ENCODE data around the gene PP2D1. TPM values are rescaled to one million over a fixed set of nuclear protein-coding genes. Genes with fewer than 3 reads are reported as not detected.

The PP2D1 gene
- total and polyA plus RNA-seq, 9 of the 15 experiments (the other 6 are each of a cell fraction or from before 2014, with no cell fraction given), result 0.07 to 0.10 TPM; not detected in 7

DNA sequence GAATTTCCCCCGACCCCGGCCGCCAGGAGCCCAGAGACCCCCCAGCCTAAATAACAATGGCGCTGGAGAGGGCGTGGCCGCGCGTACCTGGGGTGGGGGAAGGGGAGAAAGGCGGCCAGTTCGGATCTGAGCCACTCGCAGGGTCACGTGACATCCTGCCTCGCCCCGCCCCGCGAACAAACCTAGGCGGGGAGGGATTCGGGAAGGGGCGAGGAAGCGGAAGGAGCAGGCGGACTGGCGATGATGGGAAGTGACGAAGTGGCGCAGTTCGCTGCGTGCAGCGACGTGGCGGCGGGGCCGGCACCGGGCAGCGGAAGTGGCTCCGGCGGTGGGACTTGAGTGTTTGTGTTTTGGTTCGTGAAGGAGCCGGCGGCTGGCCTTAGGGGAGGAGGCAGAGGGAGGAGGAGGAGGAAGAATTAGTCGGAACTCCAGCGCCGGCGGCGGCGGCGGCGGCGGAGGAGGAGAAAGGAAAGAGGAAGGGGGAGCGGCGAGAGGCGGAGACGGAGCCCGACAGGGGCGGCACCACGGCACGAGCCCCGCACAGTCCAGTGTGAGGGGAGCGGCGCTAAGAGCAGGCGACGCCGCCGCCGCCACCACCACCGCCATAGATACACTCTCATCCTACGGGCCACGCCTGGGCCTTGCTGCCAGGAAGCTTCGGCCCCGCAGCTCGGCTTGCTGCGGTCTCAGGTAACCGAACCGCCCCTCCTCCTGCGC is 65.1 kb downstream of the PP2D1 start, which contains the start of gene RAB5A (continued):
- TF ChIP-seq, protein P1, sequence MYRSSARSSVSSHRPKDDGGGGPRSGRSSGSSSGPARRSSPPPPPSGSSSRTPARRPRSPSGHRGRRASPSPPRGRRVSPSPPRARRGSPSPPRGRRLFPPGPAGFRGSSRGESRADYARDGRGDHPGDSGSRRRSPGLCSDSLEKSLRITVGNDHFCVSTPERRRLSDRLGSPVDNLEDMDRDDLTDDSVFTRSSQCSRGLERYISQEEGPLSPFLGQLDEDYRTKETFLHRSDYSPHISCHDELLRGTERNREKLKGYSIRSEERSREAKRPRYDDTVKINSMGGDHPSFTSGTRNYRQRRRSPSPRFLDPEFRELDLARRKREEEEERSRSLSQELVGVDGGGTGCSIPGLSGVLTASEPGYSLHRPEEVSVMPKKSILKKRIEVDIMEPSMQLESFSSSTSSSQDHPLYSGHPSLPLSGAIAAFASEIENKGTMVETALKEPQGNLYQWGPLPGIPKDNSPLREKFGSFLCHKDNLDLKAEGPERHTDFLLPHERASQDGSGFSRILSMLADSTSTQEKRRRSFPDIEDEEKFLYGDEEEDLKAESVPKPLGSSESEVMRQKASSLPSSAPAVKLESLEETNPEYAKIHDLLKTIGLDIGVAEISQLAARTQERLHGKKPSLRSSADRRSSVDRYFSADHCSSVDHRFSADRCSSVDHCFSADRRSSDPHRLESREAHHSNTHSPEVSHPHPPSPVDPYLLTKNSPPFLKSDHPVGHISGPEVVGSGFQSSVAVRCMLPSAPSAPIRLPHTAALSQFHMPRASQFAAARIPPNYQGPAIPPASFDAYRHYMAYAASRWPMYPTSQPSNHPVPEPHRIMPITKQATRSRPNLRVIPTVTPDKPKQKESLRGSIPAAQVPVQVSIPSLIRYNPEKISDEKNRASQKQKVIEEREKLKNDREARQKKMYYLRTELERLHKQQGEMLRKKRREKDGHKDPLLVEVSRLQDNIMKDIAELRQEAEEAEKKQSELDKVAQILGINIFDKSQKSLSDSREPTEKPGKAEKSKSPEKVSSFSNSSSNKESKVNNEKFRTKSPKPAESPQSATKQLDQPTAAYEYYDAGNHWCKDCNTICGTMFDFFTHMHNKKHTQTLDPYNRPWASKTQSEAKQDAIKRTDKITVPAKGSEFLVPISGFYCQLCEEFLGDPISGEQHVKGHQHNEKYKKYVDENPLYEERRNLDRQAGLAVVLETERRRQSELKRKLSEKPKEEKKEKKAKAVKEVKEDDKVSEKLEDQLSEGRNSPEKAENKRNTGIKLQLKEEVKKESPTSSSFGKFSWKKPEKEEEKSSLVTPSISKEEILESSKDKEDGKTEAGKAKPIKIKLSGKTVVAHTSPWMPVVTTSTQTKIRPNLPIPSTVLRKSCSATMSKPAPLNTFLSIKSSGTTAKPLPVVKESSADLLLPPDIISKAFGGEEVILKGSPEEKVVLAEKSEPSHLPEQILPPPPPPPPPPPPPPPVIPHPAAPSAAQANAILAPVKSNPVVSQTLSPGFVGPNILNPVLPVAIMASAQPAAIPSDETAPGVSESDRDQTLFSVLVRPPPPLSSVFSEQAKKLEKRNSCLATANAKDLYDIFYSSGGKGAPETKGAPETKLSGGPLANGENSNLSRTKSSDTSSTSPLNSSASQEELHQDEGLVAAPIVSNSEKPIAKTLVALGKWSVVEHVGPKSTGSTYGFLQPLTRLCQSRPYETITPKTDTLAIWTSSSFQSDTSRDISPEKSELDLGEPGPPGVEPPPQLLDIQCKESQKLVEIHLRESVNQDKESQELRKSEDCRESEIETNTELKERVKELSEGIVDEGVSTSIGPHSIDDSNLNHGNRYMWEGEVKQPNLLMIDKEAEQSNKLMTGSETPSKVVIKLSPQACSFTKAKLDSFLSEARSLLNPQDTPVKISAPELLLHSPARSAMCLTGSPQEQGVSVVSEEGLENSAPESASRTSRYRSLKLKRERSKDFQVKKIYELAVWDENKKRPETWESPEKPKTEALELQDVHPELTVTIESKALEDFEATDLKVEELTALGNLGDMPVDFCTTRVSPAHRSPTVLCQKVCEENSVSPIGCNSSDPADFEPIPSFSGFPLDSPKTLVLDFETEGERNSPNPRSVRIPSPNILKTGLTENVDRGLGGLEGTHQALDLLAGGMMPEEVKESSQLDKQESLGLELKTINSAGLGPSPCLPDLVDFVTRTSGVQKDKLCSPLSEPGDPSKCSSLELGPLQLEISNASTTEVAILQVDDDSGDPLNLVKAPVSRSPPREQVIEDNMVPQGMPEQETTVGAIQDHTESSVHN (IDR thresholded peaks at IDR 0.05; ENCODE audit: borderline replicate concordance in 1 of 2, low read depth in 1 of 2), result peak in 1 of 2 experiments; percentile 54; a peak in 1 of 4 replicates
- TF ChIP-seq ZNF431 (CRISPR knock-in tag; IDR thresholded peaks at IDR 0.05) (peak; percentile 67; the same call in 1 of the 2 replicates), NRF1 (conservative IDR thresholded peaks at IDR 0.05 in 1 of 2, IDR thresholded peaks at IDR 0.05 in 1 of 2) (peak; percentile 83 to 86), ZNF586 (CRISPR knock-in tag; conservative IDR thresholded peaks at IDR 0.05) (no peak)
- TF ChIP-seq, protein P2, sequence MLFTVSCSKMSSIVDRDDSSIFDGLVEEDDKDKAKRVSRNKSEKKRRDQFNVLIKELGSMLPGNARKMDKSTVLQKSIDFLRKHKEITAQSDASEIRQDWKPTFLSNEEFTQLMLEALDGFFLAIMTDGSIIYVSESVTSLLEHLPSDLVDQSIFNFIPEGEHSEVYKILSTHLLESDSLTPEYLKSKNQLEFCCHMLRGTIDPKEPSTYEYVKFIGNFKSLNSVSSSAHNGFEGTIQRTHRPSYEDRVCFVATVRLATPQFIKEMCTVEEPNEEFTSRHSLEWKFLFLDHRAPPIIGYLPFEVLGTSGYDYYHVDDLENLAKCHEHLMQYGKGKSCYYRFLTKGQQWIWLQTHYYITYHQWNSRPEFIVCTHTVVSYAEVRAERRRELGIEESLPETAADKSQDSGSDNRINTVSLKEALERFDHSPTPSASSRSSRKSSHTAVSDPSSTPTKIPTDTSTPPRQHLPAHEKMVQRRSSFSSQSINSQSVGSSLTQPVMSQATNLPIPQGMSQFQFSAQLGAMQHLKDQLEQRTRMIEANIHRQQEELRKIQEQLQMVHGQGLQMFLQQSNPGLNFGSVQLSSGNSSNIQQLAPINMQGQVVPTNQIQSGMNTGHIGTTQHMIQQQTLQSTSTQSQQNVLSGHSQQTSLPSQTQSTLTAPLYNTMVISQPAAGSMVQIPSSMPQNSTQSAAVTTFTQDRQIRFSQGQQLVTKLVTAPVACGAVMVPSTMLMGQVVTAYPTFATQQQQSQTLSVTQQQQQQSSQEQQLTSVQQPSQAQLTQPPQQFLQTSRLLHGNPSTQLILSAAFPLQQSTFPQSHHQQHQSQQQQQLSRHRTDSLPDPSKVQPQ (CRISPR knock-in tag; IDR thresholded peaks at IDR 0.05; ENCODE audit: borderline replicate concordance), result no peak
- TF ChIP-seq, protein P3, sequence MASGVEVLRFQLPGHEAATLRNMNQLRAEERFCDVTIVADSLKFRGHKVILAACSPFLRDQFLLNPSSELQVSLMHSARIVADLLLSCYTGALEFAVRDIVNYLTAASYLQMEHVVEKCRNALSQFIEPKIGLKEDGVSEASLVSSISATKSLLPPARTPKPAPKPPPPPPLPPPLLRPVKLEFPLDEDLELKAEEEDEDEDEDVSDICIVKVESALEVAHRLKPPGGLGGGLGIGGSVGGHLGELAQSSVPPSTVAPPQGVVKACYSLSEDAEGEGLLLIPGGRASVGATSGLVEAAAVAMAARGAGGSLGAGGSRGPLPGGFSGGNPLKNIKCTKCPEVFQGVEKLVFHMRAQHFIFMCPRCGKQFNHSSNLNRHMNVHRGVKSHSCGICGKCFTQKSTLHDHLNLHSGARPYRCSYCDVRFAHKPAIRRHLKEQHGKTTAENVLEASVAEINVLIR (CRISPR knock-in tag; IDR thresholded peaks at IDR 0.05), result peak; percentile 89
- TF ChIP-seq, protein P4, sequence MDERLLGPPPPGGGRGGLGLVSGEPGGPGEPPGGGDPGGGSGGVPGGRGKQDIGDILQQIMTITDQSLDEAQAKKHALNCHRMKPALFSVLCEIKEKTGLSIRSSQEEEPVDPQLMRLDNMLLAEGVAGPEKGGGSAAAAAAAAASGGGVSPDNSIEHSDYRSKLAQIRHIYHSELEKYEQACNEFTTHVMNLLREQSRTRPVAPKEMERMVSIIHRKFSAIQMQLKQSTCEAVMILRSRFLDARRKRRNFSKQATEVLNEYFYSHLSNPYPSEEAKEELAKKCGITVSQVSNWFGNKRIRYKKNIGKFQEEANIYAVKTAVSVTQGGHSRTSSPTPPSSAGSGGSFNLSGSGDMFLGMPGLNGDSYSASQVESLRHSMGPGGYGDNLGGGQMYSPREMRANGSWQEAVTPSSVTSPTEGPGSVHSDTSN (CRISPR knock-in tag; IDR thresholded peaks at IDR 0.05; ENCODE audit: low read depth), result no peak
- TF ChIP-seq, protein P4 (tag; conservative IDR thresholded peaks at IDR 0.05; ENCODE audit: low read depth), result no peak
- TF ChIP-seq, protein P5, sequence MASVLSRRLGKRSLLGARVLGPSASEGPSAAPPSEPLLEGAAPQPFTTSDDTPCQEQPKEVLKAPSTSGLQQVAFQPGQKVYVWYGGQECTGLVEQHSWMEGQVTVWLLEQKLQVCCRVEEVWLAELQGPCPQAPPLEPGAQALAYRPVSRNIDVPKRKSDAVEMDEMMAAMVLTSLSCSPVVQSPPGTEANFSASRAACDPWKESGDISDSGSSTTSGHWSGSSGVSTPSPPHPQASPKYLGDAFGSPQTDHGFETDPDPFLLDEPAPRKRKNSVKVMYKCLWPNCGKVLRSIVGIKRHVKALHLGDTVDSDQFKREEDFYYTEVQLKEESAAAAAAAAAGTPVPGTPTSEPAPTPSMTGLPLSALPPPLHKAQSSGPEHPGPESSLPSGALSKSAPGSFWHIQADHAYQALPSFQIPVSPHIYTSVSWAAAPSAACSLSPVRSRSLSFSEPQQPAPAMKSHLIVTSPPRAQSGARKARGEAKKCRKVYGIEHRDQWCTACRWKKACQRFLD (CRISPR knock-in tag; IDR thresholded peaks at IDR 0.05), result peak; percentile 87

Measured in K562 (cell line).